Stimulated activated CD4-positive, alpha-beta T cell treated with anti-CD3 and anti-CD28 coated beads, Interleukin-1b, Interleukin-23, amount 100 ng/mL, for 1 hour (primary cell): ENCODE results near the gene SHMT1.
"Not testable (repeated sequence)": the region's sequence is repeated elsewhere in the genome, so short reads cannot be mapped to it uniquely, and the experiment has no call there.

Source experiments
- DNase-seq, 2 donors: peaks; one replicate each; pipeline ENCODE4 v3.0.0-alpha.2; 2020; ENCODE audit warnings: low read depth in 2 of 2

The SHMT1 gene

DNA sequence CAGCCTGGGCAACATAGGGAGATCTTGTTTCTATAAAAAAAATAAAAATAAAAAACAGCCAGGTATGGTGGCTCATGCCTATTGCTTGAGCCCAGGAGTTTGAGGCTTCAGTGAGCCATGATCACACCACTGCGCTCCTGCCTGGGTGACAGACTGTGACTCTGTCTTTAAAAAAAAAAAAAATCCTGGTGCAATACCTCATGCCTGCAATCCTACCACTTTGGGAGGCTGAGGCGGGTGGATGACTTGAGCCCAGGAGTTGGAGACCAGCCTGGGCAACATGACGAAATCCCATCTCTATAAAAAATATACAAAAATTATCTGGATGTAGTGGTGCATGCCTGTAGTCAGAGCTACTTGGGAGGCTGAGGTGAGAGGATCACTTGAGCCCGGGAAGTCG, 15.3 kb upstream of the SHMT1 start:
- not testable (repeated sequence) for DNase-seq

GRCh38 chr17:18378205-18378505, 14.8 kb upstream of the SHMT1 start:
- no peak for DNase-seq

- no peak for DNase-seq
Observed at GRCh38 chr17:18377437-18378204, 14.3 kb upstream of the SHMT1 start, which contains the start of gene EVPLL. Gene EVPLL, plus strand, starts transcription at chr17:18377778. Its CDS starts 3,160 bp downstream, at chr17:18380938.

- DNase-seq: no peak
Observed at GRCh38 chr17:18374216-18374615, 10.9 kb upstream of the SHMT1 start.

DNA sequence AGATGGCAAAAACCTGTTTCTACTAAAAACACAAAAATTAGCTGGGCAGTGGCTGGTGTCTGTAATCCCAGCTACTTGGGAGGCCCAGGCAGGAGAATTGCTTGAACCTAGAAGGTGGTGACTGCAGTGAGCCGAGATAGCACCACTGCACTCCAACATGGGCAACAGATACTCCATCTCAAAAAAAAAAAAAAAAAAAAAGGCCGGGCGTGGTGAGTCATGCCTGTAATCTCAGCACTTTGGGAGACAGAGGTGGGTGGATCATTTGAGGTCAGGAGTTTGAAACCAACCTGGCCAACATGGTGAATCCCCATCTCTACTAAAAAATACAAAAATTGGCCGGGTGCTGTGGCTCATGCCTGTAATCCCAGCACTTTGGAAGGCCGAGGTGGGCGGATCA, 9.8 kb upstream of the SHMT1 start:
- DNase-seq: not testable (repeated sequence)

DNA sequence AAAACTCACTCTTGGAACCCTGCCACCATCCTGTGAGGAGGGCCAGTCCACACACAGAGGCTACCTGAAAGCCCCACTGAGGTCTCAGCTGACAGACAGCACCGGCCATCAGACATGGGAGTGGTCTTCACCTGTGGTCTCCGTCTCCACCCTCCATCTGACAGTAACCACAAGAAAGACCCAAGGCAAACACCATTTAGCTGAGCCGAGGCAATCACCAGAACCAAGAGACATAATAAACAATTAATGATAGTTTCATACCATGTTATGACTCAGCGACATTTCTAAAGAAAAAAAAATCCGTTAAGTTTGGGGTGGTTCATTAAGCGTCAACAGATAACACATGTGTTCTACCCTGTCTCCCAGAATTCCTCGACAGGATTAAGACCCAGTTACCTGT, 8.1 kb upstream of the SHMT1 start:
- no peak for DNase-seq

DNA sequence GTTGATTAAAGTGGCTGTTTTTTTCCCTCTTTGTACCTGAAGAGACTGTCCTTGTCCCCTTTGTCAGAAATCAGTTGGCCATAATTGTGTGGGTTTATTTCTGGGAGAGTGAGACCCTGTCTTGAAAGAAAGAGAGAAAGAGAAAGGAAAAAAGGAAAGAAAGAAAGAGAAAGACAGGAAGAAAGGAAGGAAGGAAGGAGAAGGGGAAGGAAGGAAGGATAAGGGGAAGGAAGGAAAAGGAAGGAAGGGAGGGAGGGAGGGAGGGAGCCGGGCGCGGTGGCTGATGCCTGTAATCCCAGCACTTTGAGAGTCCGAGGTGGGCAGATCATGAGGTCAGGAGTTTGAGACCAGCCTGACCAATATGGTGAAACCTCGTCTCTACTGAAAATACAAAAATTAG, 7.4 kb upstream of the SHMT1 start:
- DNase-seq: no peak

DNA sequence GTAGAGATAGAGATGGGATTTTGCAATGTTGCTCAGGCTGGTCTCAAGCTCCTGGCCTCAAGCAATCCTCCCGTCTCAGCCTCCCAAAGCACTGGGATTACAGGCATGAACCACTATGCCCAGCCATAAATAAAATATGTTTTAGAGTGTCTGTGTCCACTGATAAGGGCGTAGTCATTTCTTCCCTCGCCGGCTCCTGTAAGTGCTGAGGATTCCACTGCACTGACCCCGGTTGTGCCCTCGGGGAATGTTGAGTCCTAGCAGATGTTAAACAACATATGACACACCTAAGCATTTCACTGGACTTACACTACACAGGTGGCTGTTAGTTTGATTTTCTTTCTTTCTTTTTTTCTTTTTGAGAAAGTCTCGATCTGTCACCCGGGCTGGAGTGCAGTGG, 5.6 kb upstream of the SHMT1 start:
- DNase-seq: no peak

DNA sequence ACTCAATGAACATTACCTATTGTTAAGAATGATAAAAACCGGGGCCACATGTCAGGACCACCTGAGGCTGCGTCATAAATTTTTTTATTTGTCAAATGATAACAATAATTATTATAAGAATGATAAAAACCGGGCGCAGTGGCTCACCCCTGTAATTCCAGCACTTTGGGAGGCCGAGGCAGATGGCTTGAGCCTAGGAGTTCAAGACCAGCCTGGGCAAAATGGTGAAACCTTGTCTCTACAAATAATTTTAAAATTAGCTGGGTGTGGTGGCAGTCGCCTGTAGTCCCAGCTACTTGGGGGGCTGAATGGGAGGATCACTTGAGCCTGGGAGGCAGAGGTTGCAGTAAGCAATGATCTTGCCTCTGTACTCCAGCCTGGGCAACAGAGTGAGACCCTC, 816 bp upstream of the SHMT1 start:
- DNase-seq: no peak

- no peak for DNase-seq
Observed at GRCh38 chr17:18362698-18363100, 651 bp downstream of the SHMT1 start.

DNA sequence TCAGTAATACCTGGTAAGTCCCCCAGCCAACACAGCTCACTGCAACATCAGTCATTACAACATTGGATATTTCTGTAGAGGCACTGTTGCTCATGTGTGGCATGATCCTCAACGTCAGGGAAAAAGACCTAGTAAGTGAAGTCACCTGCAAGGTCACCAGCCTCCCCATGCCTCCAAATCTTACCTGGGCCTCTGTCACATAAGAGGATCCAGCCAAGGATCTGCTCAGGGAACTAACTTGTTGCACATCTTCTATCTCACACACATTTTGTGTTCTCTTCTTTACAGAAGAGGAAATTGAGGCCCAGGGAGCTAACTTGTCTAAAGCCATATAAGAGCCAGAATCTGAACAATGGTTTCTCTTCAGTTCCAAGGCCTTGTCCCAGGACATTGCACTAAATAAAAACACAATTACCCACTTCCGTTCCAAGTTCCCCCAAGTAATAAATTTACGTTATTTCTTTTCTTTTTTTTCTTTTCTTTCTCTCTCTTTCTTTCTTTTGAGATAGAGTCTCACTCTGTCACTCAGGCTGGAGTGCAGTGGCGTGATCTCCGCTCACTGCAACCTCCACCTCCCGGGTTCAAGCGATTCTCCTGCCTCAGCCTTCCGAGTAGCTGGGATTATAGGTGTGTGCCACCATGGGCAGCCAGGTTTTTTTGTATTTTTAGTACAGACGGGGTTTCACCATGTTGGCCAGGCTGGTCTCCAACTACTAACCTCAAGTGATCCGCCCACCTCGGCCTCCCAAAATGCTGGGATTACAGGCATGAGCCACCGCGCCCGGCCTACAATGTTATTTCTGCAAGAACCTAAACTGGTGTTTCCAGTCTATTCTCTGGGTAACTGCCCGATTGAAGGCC, 1.3 kb downstream of the SHMT1 start:
- DNase-seq: no peak

DNA sequence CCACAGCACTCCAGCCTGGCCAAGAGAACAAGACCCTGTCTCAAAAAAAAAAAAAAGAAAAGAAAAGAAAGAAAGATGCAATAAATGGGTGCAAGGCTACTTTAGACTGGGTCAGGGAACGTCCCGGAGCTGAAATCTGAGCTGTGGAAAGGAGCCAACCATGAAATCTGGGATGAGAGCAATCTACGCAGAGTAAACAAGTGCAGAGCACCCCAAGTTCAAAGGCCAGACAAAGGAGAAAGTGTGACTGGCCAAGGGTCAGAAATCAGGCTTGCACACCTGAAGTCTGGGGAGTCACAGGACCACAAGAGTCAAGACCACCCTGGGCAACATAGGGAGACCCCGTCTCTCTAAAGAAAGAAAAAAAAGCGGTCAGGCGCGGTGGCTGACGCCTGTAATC, 2.8 kb downstream of the SHMT1 start:
- DNase-seq: no peak

GRCh38 chr17:18356624-18357023, 6.7 kb downstream of the SHMT1 start:
- DNase-seq: no peak

DNA sequence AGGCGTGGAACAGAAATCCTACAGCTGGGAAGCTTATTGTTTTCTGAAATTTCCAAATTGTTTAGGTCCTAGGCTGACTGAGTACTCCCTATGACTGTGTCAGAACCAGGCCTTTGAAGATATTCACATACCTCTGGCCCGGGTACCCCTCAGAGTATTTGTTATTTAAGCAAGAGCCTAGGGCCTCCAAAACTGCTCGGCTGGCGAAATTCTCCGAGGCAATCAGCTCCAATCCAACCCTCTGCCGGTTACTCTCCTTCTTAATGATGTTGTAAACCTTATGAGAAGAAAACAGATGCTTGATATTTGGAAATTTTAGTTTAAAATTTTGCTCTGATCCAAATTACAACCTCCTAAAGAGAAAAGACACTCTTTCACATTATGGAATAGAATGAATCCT, 9.8 kb downstream of the SHMT1 start:
- DNase-seq: no peak

GRCh38 chr17:18344021-18344420, 19.3 kb downstream of the SHMT1 start:
- DNase-seq: no peak

- no peak for DNase-seq
Observed at GRCh38 chr17:18339933-18340332, 23.4 kb downstream of the SHMT1 start.

- not testable (repeated sequence) for DNase-seq
Observed at GRCh38 chr17:18338158-18338557, 25.2 kb downstream of the SHMT1 start.

GRCh38 chr17:18332909-18333489, 30.4 kb downstream of the SHMT1 start:
- no peak for DNase-seq

GRCh38 chr17:18331879-18332278, 31.5 kb downstream of the SHMT1 start:
- DNase-seq: no peak

GRCh38 chr17:18328643-18329204, 34.6 kb downstream of the SHMT1 start:
- no peak for DNase-seq

DNA sequence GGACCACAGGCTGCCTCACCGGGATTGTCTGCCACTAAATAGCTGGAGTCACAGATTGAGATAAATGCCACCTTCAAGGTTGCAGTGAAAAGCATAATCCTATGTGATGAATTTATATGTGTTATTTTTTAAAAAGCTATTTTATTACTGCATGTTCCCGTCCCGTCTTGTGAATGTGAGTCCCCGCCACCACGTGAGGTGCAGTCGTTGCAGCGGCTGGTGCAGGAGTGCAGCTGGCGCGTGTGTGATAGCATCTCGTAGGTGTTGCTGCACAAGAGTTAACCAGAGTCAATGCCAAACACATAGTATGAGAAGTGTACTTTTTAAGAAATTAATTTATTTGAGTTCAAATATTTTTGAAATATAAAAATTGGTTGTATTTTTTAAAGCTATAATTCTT, 35.8 kb downstream of the SHMT1 start:
- DNase-seq: no peak

DNA sequence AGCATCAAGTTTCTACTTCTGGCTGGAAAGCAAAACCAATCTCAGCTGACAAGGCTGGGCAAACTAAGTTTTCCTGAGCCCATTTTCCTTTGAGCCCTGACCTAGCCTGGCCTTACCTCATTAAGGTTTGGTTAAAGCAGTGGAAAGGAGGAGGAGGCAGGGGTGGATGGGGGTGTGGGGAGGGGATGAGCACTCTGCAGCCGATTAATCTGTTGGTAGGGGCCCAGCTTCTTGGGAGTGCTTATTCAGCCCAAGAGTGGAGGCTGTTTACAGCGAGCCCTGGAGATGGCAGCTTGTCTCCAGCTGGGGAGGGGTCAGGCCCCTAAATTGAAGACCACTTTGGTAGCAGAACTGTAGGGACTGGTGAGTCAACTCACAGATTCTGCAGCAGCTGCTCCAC, 36.3 kb downstream of the SHMT1 start:
- no peak for DNase-seq

DNA sequence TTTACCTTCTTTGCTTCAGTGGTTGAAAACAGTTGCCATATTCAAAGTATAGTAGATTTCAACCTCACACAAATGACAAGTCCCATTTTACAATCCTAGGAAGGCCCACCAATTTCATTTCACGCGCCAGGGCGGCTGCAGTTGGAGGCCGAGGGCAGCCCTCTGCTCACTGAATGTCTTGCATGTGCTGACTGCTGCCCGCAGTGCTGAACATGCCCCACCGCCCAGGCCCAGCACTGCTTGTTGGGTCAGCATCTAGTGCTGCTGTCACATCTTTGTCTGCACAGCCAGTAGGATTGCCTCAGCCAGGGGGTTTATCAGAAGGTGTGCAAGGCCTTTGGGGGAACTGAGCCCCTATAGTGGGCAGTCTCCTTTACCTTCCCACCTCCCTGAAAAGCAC, 36.8 kb downstream of the SHMT1 start:
- DNase-seq: no peak
